Measurements from ENCODE around the gene STAG3.
A peak's percentile ranks its signal among the peaks of the same experiment; 100 is the strongest.
"Not testable (repeated sequence)": the region's sequence is repeated elsewhere in the genome, so short reads cannot be mapped to it uniquely, and the experiment has no call there.

Gene STAG3

GRCh38 chr7:100177045-100178001 lies at the start of gene STAG3, which contains the start of gene GPC2:
TSS of gene STAG3 (plus strand) at chr7:100177918. CDS start at chr7:100180557, 2,639 bp downstream.
TSS of gene GPC2 (minus strand) at chr7:100177381. CDS start at chr7:100177199, 182 bp downstream.
- Histone ChIP-seq H3K4me3 (ENCODE audit: low read length) (peak within 1 kb of the TSS; percentile 83), H3K9ac (ENCODE audit: low read length) (peak within 1 kb of the TSS; percentile 78), H3K4me1 (ENCODE audit: control insufficient read depth, insufficient read depth, low read length) (no peaks in the 10 kb centered on the region), H3K36me3 (ENCODE audit: control insufficient read depth, insufficient read depth, low read length, severe bottlenecking) (no peaks in the 10 kb centered on the region), H3K27me3 (replicated peaks; ENCODE audit: control insufficient read depth, insufficient read depth, low read length) (peaks cover 17% of the 10 kb centered on the region), H3K9me3 (ENCODE audit: control insufficient read depth, low read length) (no peaks in the 10 kb centered on the region)
- DNase-seq (ENCODE audit: low read depth): peak; percentile 99

- Histone ChIP-seq H3K9me3 (ENCODE audit: control insufficient read depth, low read length) (no peaks in the 10 kb centered on the region), H3K27me3 (replicated peaks; ENCODE audit: control insufficient read depth, insufficient read depth, low read length) (no peaks in the 10 kb centered on the region), H3K4me3 (ENCODE audit: low read length) (no peak overlapping the region), H3K36me3 (ENCODE audit: control insufficient read depth, insufficient read depth, low read length, severe bottlenecking) (peaks cover 4% of the 10 kb centered on the region), H3K9ac (ENCODE audit: low read length) (no peak overlapping the region), H3K4me1 (ENCODE audit: control insufficient read depth, insufficient read depth, low read length) (peaks cover 19% of the 10 kb centered on the region)
- no peak for DNase-seq (ENCODE audit: low read depth)
These were observed 49.1 kb upstream of the STAG3 start for GRCh38 chr7:100128637-100128963.

- H3K9me3 ChIP-seq (ENCODE audit: control insufficient read depth, low read length); H3K27me3 ChIP-seq (replicated peaks; ENCODE audit: control insufficient read depth, insufficient read depth, low read length); H3K36me3 ChIP-seq (ENCODE audit: control insufficient read depth, insufficient read depth, low read length, severe bottlenecking); DNase-seq (ENCODE audit: low read depth); H3K4me3 ChIP-seq (ENCODE audit: low read length); H3K9ac ChIP-seq (ENCODE audit: low read length): not testable (repeated sequence)
- peaks cover 19% of the 10 kb centered on the region for H3K4me1 ChIP-seq (ENCODE audit: control insufficient read depth, insufficient read depth, low read length)
These were observed 47.5 kb upstream of the STAG3 start for GRCh38 chr7:100130220-100130607.

GRCh38 chr7:100130608-100131453 lies 46.9 kb upstream of the STAG3 start:
- H3K4me3 ChIP-seq (ENCODE audit: low read length): no peak overlapping the region
- peak; percentile 87 for DNase-seq (ENCODE audit: low read depth)
- no peaks in the 10 kb centered on the region for H3K27me3 ChIP-seq (replicated peaks; ENCODE audit: control insufficient read depth, insufficient read depth, low read length)

GRCh38 chr7:100132126-100132525 lies 45.6 kb upstream of the STAG3 start:
- Histone ChIP-seq H3K9me3 (ENCODE audit: control insufficient read depth, low read length) (no peaks in the 10 kb centered on the region), H3K27me3 (replicated peaks; ENCODE audit: control insufficient read depth, insufficient read depth, low read length) (no peaks in the 10 kb centered on the region), H3K36me3 (ENCODE audit: control insufficient read depth, insufficient read depth, low read length, severe bottlenecking) (no peaks in the 10 kb centered on the region), H3K4me3 (ENCODE audit: low read length) (no peak overlapping the region), H3K4me1 (ENCODE audit: control insufficient read depth, insufficient read depth, low read length) (peaks cover 15% of the 10 kb centered on the region), H3K9ac (ENCODE audit: low read length) (no peak overlapping the region)
- DNase-seq (ENCODE audit: low read depth): no peak

More at GRCh38 chr7:100130608-100131453, 46.9 kb upstream of the STAG3 start:
- H3K9ac ChIP-seq (ENCODE audit: low read length): peak overlapping the region; percentile 42
- no peaks in the 10 kb centered on the region for H3K36me3 ChIP-seq (ENCODE audit: control insufficient read depth, insufficient read depth, low read length, severe bottlenecking)
- H3K4me1 ChIP-seq (ENCODE audit: control insufficient read depth, insufficient read depth, low read length): peaks cover 19% of the 10 kb centered on the region
- no peaks in the 10 kb centered on the region for H3K9me3 ChIP-seq (ENCODE audit: control insufficient read depth, low read length)

GRCh38 chr7:100132697-100133151 lies 45.0 kb upstream of the STAG3 start:
- no peaks in the 10 kb centered on the region for H3K9me3 ChIP-seq (ENCODE audit: control insufficient read depth, low read length)
- DNase-seq (ENCODE audit: low read depth): peak; percentile 78
- H3K36me3 ChIP-seq (ENCODE audit: control insufficient read depth, insufficient read depth, low read length, severe bottlenecking): no peaks in the 10 kb centered on the region
- H3K9ac ChIP-seq (ENCODE audit: low read length): peak overlapping the region; percentile 8
- no peaks in the 10 kb centered on the region for H3K27me3 ChIP-seq (replicated peaks; ENCODE audit: control insufficient read depth, insufficient read depth, low read length)
- H3K4me1 ChIP-seq (ENCODE audit: control insufficient read depth, insufficient read depth, low read length): peaks cover 15% of the 10 kb centered on the region
- H3K4me3 ChIP-seq (ENCODE audit: low read length): no peak overlapping the region

GRCh38 chr7:100137851-100138760 lies 39.6 kb upstream of the STAG3 start:
- Histone ChIP-seq H3K27me3 (replicated peaks; ENCODE audit: control insufficient read depth, insufficient read depth, low read length) (peaks cover 10% of the 10 kb centered on the region), H3K4me3 (ENCODE audit: low read length) (no peak overlapping the region), H3K36me3 (ENCODE audit: control insufficient read depth, insufficient read depth, low read length, severe bottlenecking) (no peaks in the 10 kb centered on the region), H3K9me3 (ENCODE audit: control insufficient read depth, low read length) (no peaks in the 10 kb centered on the region), H3K4me1 (ENCODE audit: control insufficient read depth, insufficient read depth, low read length) (peaks cover 2% of the 10 kb centered on the region), H3K9ac (ENCODE audit: low read length) (no peak overlapping the region)
- no peak for DNase-seq (ENCODE audit: low read depth)

- Histone ChIP-seq H3K4me3 (ENCODE audit: low read length) (no peak overlapping the region), H3K9me3 (ENCODE audit: control insufficient read depth, low read length) (no peaks in the 10 kb centered on the region), H3K36me3 (ENCODE audit: control insufficient read depth, insufficient read depth, low read length, severe bottlenecking) (no peaks in the 10 kb centered on the region), H3K9ac (ENCODE audit: low read length) (no peak overlapping the region), H3K27me3 (replicated peaks; ENCODE audit: control insufficient read depth, insufficient read depth, low read length) (peaks cover 10% of the 10 kb centered on the region), H3K4me1 (ENCODE audit: control insufficient read depth, insufficient read depth, low read length) (peaks cover 2% of the 10 kb centered on the region)
- DNase-seq (ENCODE audit: low read depth): no peak
These were observed 36.2 kb upstream of the STAG3 start for GRCh38 chr7:100141555-100141949.

- Histone ChIP-seq H3K9ac (ENCODE audit: low read length) (no peak overlapping the region), H3K4me3 (ENCODE audit: low read length) (no peak overlapping the region), H3K4me1 (ENCODE audit: control insufficient read depth, insufficient read depth, low read length) (peaks cover 2% of the 10 kb centered on the region), H3K36me3 (ENCODE audit: control insufficient read depth, insufficient read depth, low read length, severe bottlenecking) (no peaks in the 10 kb centered on the region), H3K27me3 (replicated peaks; ENCODE audit: control insufficient read depth, insufficient read depth, low read length) (peaks cover 10% of the 10 kb centered on the region), H3K9me3 (ENCODE audit: control insufficient read depth, low read length) (no peaks in the 10 kb centered on the region)
- DNase-seq (ENCODE audit: low read depth): no peak
These were observed 35.3 kb upstream of the STAG3 start for GRCh38 chr7:100142461-100142860.

GRCh38 chr7:100146350-100146749 lies 31.4 kb upstream of the STAG3 start:
- peaks cover 17% of the 10 kb centered on the region for H3K4me1 ChIP-seq (ENCODE audit: control insufficient read depth, insufficient read depth, low read length)
- not testable (repeated sequence) for H3K9me3 ChIP-seq (ENCODE audit: control insufficient read depth, low read length); H3K9ac ChIP-seq (ENCODE audit: low read length); H3K27me3 ChIP-seq (replicated peaks; ENCODE audit: control insufficient read depth, insufficient read depth, low read length); H3K4me3 ChIP-seq (ENCODE audit: low read length); DNase-seq (ENCODE audit: low read depth); H3K36me3 ChIP-seq (ENCODE audit: control insufficient read depth, insufficient read depth, low read length, severe bottlenecking)

Measured in adipocyte (in vitro differentiated cells).